ENCODE measurements around the gene FNTB. TPM values are rescaled to one million over a fixed set of nuclear protein-coding genes. Genes with fewer than 3 reads are reported as not detected.

Gene FNTB
- total RNA-seq, 1 experiment from 2014 or later, result 20.7 TPM

- H3K4ac ChIP-seq (ENCODE audit: low read depth, low read length), result no peak within 1 kb of the TSS
- no peak within 1 kb of the TSS for H3K23ac ChIP-seq (ENCODE audit: insufficient read length, low read depth, low read length)
- no peaks in the 10 kb centered on the region for H3K23me2 ChIP-seq (ENCODE audit: insufficient read length, low read depth, low read length, poor library complexity, severe bottlenecking)
- H2AFZ ChIP-seq (ENCODE audit: low read length), result no peak within 1 kb of the TSS
- H2AK5ac ChIP-seq (ENCODE audit: insufficient read length, low read length), result no peak within 1 kb of the TSS
- no peak within 1 kb of the TSS for H2BK5ac ChIP-seq (ENCODE audit: insufficient read length, low read length)
- no peak within 1 kb of the TSS for H3K9ac ChIP-seq (ENCODE audit: extremely low read depth, insufficient read length, low read length)
- no peak within 1 kb of the TSS for H4K91ac ChIP-seq (ENCODE audit: insufficient read length, low read depth, low read length)
- no peak within 1 kb of the TSS for H2BK15ac ChIP-seq (ENCODE audit: low read depth, low read length)
- H2BK120ac ChIP-seq (ENCODE audit: low read depth, low read length, poor library complexity, severe bottlenecking), result no peak within 1 kb of the TSS
- TF ChIP-seq CTCF (conservative IDR thresholded peaks at IDR 0.05), result no peak
- no peaks in the 10 kb centered on the region for H3K9me3 ChIP-seq (ENCODE audit: control insufficient read depth, low read depth, low read length)
- no peak within 1 kb of the TSS for H3K27ac ChIP-seq (ENCODE audit: insufficient read length, low read depth, low read length)
- no peaks in the 10 kb centered on the region for H4K20me1 ChIP-seq (ENCODE audit: control insufficient read depth, insufficient read depth, insufficient read length)
- no CpG with 5 or more reads among the region's 13 CpGs for WGBS (ENCODE audit: extremely low coverage, insufficient read length, low lambda C conversion rate)
- H3K4me1 ChIP-seq (ENCODE audit: insufficient read depth, low read length), result peaks cover 2% of the 10 kb centered on the region; the same call in 1 of the 2 replicates
- Mint-ChIP-seq H3K9me3 (no peaks in the 10 kb centered on the region), H3K27me3 (ENCODE audit: low read depth) (no peaks in the 10 kb centered on the region), H3K4me3 (no peak within 1 kb of the TSS), H3K4me1 (peaks cover 24 to 27% of the 10 kb centered on the region in 2 experiments), H3K36me3 (ENCODE audit: insufficient read depth in 1 of 3, low read depth in 3 of 3) (peaks cover 7 to 30% (median 17%) of the 10 kb centered on the region in 3 experiments), H3K27ac (peak within 1 kb of the TSS; percentile 31 to 89 (median 65); a peak in 3 of 7 replicates)
- H3K79me2 ChIP-seq (ENCODE audit: insufficient read depth, low read length), result no peaks in the 10 kb centered on the region
- DNase-seq, result no peak
- no peaks in the 10 kb centered on the region for H3K79me1 ChIP-seq (ENCODE audit: insufficient read depth, low read depth, low read length, poor library complexity, severe bottlenecking)
- no peak within 1 kb of the TSS for H3K18ac ChIP-seq (ENCODE audit: insufficient read length, low read depth, low read length)
- H2BK12ac ChIP-seq (ENCODE audit: insufficient read length, low read depth, low read length), result no peak within 1 kb of the TSS
- H4K8ac ChIP-seq (replicated peaks; ENCODE audit: insufficient read length, low read depth, low read length), result no peak within 1 kb of the TSS
- H3K27me3 ChIP-seq (ENCODE audit: insufficient read depth, low read length), result no peaks in the 10 kb centered on the region
- no peak within 1 kb of the TSS for H3K56ac ChIP-seq (ENCODE audit: insufficient read length, low read depth, low read length)
- no peak within 1 kb of the TSS for H3K4me2 ChIP-seq (ENCODE audit: insufficient read depth, insufficient read length, low read length)
- H2BK20ac ChIP-seq (ENCODE audit: low read depth, low read length, poor library complexity, severe bottlenecking), result peak within 1 kb of the TSS; percentile 62
- no peak within 1 kb of the TSS; the same call in 1 of the 2 replicates for H3K14ac ChIP-seq (ENCODE audit: insufficient read depth, low read length)
- no peak within 1 kb of the TSS for H3T11ph ChIP-seq (ENCODE audit: low read length)
- no peak within 1 kb of the TSS for H4K5ac ChIP-seq (ENCODE audit: insufficient read length, low read depth, low read length)
These were observed 44.1 kb upstream of the FNTB start, which contains the start of gene GPX2 for GRCh38 chr14:64942531-64943111. Gene GPX2 (minus strand): TSS chr14:64942745. CDS start chr14:64942726, 19 bp downstream.

Measured in H9 (cell line).